GM19025 (cell line): ENCODE measurements around the gene GCC1.
"Not testable (repeated sequence)": the region's sequence is repeated elsewhere in the genome, so short reads cannot be mapped to it uniquely, and the experiment has no call there.

Experiments used
- ATAC-seq: cut with Tn5 transposase; IDR thresholded peaks from one replicate; pipeline ENCODE4 v1.9.1; 2021; ENCODE audit warnings: mild to moderate bottlenecking, low read depth, moderate library complexity; ENCODE audit not compliant: unreplicated experiment

GCC1 gene

GRCh38 chr7:127591591-127591990 lies 6.2 kb upstream of the GCC1 start:
- no peak for ATAC-seq

- no peak for ATAC-seq
These were observed 5.8 kb upstream of the GCC1 start for GRCh38 chr7:127591189-127591588.

GRCh38 chr7:127589896-127590295 lies 4.5 kb upstream of the GCC1 start:
- ATAC-seq = no peak

- peak; percentile 9 for ATAC-seq
These were observed 3.5 kb upstream of the GCC1 start for GRCh38 chr7:127588697-127589482.

- peak; percentile 74 for ATAC-seq
These were observed 2.8 kb upstream of the GCC1 start, which contains the start of gene ARF5 for GRCh38 chr7:127588019-127588696. TSS of gene ARF5 (plus strand) at chr7:127588411. CDS start at chr7:127588499, 88 bp downstream.

- no peak for ATAC-seq
These were observed 2.2 kb upstream of the GCC1 start for GRCh38 chr7:127587663-127588018.

GRCh38 chr7:127586346-127586745 lies 950 bp upstream of the GCC1 start:
- no peak for ATAC-seq

- no peak for ATAC-seq
These were observed 750 bp downstream of the GCC1 start for GRCh38 chr7:127584648-127585043.

- ATAC-seq = no peak
These were observed 3.0 kb downstream of the GCC1 start for GRCh38 chr7:127582361-127582760.

GRCh38 chr7:127581716-127582115 lies 3.7 kb downstream of the GCC1 start:
- no peak for ATAC-seq

- no peak for ATAC-seq
These were observed 4.8 kb downstream of the GCC1 start for GRCh38 chr7:127580612-127581011.

GRCh38 chr7:127578711-127579275 lies 6.6 kb downstream of the GCC1 start:
- ATAC-seq = no peak

GRCh38 chr7:127578036-127578684 lies 7.2 kb downstream of the GCC1 start:
- ATAC-seq = no peak

GRCh38 chr7:127571741-127572505 lies 13.5 kb downstream of the GCC1 start:
- ATAC-seq = no peak

GRCh38 chr7:127568034-127568433 lies 17.4 kb downstream of the GCC1 start:
- not testable (repeated sequence) for ATAC-seq

GRCh38 chr7:127566242-127566641 lies 19.2 kb downstream of the GCC1 start:
- ATAC-seq = no peak

- ATAC-seq = no peak
These were observed 27.6 kb downstream of the GCC1 start for GRCh38 chr7:127557803-127558202.

GRCh38 chr7:127556404-127556803 lies 29.0 kb downstream of the GCC1 start:
- ATAC-seq = no peak

- no peak for ATAC-seq
These were observed 33.5 kb downstream of the GCC1 start for GRCh38 chr7:127551941-127552340.

- no peak for ATAC-seq
These were observed 35.1 kb downstream of the GCC1 start for GRCh38 chr7:127550247-127550646.
